RKO (cell line): ENCODE results near the gene VAPA.
A peak's percentile ranks its signal among the peaks of the same experiment; 100 is the strongest.

Experiments used
- DNase-seq: peaks from one replicate; pipeline ENCODE4 v3.0.0-alpha.2; 2016; ENCODE audit warnings: low spot score

VAPA gene

GRCh38 chr18:10003866-10004265, 90.0 kb downstream of the VAPA start:
- no peak for DNase-seq

GRCh38 chr18:10006311-10006893, 92.6 kb downstream of the VAPA start:
- DNase-seq, result peak; percentile 5

DNA sequence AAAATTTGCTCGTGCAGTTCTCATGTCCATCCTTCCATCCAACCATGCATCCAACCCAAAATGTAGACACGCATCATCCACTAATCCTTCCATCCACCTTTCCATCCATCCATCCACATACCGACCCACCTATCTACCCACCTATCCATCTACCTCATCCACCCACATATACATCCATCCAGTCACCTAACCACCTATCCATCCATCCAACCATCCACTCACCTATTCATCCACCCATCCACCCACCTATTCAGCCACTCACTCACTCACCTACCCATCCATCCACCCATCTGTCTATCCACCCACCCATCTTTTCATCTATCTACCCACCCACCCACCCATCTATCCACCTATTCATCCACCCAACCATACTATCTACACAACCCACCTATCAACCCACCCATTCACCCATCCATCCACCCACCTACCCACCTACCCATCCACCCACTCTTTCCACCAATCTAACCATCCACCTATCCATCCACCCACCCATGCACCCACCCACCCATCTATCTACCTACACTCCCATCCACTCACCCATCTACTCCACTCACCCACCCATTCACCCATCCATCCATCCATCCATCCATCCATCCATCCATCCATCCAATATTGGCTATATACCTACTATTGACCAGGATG, 94.3 kb downstream of the VAPA start:
- DNase-seq, result no peak
